ENCODE data around the gene PLEKHH1. TPM values are rescaled to one million over a fixed set of nuclear protein-coding genes. Genes with fewer than 3 reads are reported as not detected.

Gene PLEKHH1
- total RNA-seq, 1 experiment from 2014 or later: 6.7 TPM

GRCh38 chr14:67580336-67581171, 47.5 kb downstream of the PLEKHH1 start:
- no peaks in the 10 kb centered on the region for H3K36me3 ChIP-seq (ENCODE audit: control insufficient read depth, insufficient read depth, low read length)
- POLR2A ChIA-PET: no interaction called here
- no peaks in the 10 kb centered on the region for H3K4me1 ChIP-seq (ENCODE audit: control insufficient read depth, insufficient read depth, low read length)
- no peak overlapping the region for H3K4me3 ChIP-seq (ENCODE audit: low read depth in 2 of 2, low read length in 2 of 2)
- intact Hi-C loops (cut with micrococcal nuclease; ENCODE audit: unreplicated experiment) (loop anchor here (10.0 kb wide), 1 partner anchor 84 kb away; no protein-coding TSS in a partner anchor), in situ Hi-C loops (cut with HindIII; ENCODE audit: low pct_unique_long_range_greater_than_20kb, low sequenced_read_pairs) (no loop called here)
- DNase-seq (ENCODE audit: low read depth, low spot score): no peak
- no peak overlapping the region for H3K27ac ChIP-seq (ENCODE audit: low read length)
- no peaks in the 10 kb centered on the region for H3K27me3 ChIP-seq (ENCODE audit: control insufficient read depth, insufficient read depth, low read length)
- no TSS peak for BruUV-seq (replicated peaks)
- CTCF ChIA-PET: interaction anchor here (1.2 to 2.0 kb wide), 3 partner anchors 9 to 154 kb away, joined by 3 to 6 read pairs (median 5); no protein-coding TSS in a partner anchor
- ATAC-seq: no peak
- no peaks in the 10 kb centered on the region for H3K9me3 ChIP-seq (ENCODE audit: control insufficient read depth, insufficient read depth, low read depth, low read length)
- no peak for TF ChIP-seq SIN3A (IDR thresholded peaks at IDR 0.05; ENCODE audit: borderline replicate concordance, insufficient read depth, low read depth, low read length)
- TF ChIP-seq POLR2AphosphoS5 (IDR thresholded peaks at IDR 0.05; ENCODE audit: low read depth, low read length): no peak
- TF ChIP-seq, protein P1, sequence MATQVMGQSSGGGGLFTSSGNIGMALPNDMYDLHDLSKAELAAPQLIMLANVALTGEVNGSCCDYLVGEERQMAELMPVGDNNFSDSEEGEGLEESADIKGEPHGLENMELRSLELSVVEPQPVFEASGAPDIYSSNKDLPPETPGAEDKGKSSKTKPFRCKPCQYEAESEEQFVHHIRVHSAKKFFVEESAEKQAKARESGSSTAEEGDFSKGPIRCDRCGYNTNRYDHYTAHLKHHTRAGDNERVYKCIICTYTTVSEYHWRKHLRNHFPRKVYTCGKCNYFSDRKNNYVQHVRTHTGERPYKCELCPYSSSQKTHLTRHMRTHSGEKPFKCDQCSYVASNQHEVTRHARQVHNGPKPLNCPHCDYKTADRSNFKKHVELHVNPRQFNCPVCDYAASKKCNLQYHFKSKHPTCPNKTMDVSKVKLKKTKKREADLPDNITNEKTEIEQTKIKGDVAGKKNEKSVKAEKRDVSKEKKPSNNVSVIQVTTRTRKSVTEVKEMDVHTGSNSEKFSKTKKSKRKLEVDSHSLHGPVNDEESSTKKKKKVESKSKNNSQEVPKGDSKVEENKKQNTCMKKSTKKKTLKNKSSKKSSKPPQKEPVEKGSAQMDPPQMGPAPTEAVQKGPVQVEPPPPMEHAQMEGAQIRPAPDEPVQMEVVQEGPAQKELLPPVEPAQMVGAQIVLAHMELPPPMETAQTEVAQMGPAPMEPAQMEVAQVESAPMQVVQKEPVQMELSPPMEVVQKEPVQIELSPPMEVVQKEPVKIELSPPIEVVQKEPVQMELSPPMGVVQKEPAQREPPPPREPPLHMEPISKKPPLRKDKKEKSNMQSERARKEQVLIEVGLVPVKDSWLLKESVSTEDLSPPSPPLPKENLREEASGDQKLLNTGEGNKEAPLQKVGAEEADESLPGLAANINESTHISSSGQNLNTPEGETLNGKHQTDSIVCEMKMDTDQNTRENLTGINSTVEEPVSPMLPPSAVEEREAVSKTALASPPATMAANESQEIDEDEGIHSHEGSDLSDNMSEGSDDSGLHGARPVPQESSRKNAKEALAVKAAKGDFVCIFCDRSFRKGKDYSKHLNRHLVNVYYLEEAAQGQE (IDR thresholded peaks at IDR 0.05; ENCODE audit: insufficient read depth in 1 of 2, low read depth in 2 of 2, low read length in 1 of 2): no peak
- no peak for TF ChIP-seq CTCF (IDR thresholded peaks at IDR 0.05)
- TF ChIP-seq TCF7L2 (IDR thresholded peaks at IDR 0.05; ENCODE audit: low read depth, low read length): no peak

DNA sequence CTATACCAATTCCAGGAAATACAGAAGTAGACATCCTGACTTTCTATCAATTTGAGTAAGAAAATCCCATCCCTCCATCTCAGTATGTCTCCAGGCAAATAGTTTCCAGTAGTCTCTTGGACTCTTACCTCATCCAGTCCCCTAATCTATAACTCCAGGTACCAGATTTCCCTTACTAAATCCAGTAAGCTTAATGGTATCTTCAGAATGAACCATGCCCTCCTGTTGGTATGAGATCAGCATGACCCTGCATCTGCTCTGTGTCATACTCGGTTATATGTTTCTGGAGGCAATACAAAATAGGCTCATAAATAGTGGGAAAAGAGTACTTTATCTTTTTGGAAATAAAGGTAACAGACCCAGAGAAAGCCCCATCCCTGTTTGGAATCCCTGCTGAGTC, 48.6 kb downstream of the PLEKHH1 start:
- intact Hi-C loops (cut with micrococcal nuclease; ENCODE audit: unreplicated experiment): loop anchor here (10.0 kb wide), 1 partner anchor 83 kb away; no protein-coding TSS in a partner anchor

More for the DNA sequence above, 48.6 kb downstream of the PLEKHH1 start:
- no peak for TF ChIP-seq POLR2AphosphoS5 (IDR thresholded peaks at IDR 0.05; ENCODE audit: low read depth, low read length)
- TF ChIP-seq CTCF (IDR thresholded peaks at IDR 0.05): no peak
- TF ChIP-seq, protein P1 (IDR thresholded peaks at IDR 0.05; ENCODE audit: insufficient read depth in 1 of 2, low read depth in 2 of 2, low read length in 1 of 2): no peak
- in situ Hi-C loops (cut with HindIII; ENCODE audit: low pct_unique_long_range_greater_than_20kb, low sequenced_read_pairs): no loop called here
- no peaks in the 10 kb centered on the region for H3K4me1 ChIP-seq (ENCODE audit: control insufficient read depth, insufficient read depth, low read length)
- no peaks in the 10 kb centered on the region for H3K36me3 ChIP-seq (ENCODE audit: control insufficient read depth, insufficient read depth, low read length)
- ChIA-PET POLR2A (interaction anchor here (0.8 kb wide), 1 partner anchor 111 kb away, joined by 4 read pairs; no protein-coding TSS in a partner anchor), CTCF (interaction anchor here (0.9 to 2.0 kb wide), 2 partner anchors 54 to 123 kb away, joined by 6 read pairs; no protein-coding TSS in a partner anchor)
- DNase-seq (ENCODE audit: low read depth, low spot score): no peak
- H3K27me3 ChIP-seq (ENCODE audit: control insufficient read depth, insufficient read depth, low read length): no peaks in the 10 kb centered on the region
- no peaks in the 10 kb centered on the region for H3K9me3 ChIP-seq (ENCODE audit: control insufficient read depth, insufficient read depth, low read depth, low read length)
- ATAC-seq: no peak
- no peak overlapping the region for H3K27ac ChIP-seq (ENCODE audit: low read length)
- H3K4me3 ChIP-seq (ENCODE audit: low read depth in 2 of 2, low read length in 2 of 2): no peak overlapping the region
- BruUV-seq (replicated peaks): no TSS peak

Measured in Panc1 (cell line).